ENCODE results near the gene ADM2. TPM values are rescaled to one million over a fixed set of nuclear protein-coding genes. Genes with fewer than 3 reads are reported as not detected.

ADM2 gene
- total RNA-seq, 1 experiment from 2014 or later = 2.2 TPM

GRCh38 chr22:50474710-50475651 is 6.4 kb upstream of the ADM2 start, which contains the start of gene SBF1:
Gene SBF1, minus strand, starts transcription at chr22:50475035. Its CDS starts 195 bp downstream, at chr22:50474840.
- peak; percentile 89 for DNase-seq
- Histone ChIP-seq H3K4me3 (peak within 1 kb of the TSS; percentile 63), H3K9me3 (no peaks in the 10 kb centered on the region), H3K36me3 (peaks cover 12% of the 10 kb centered on the region), H3K27me3 (no peaks in the 10 kb centered on the region)

GRCh38 chr22:50475652-50476002 is 5.7 kb upstream of the ADM2 start:
- peaks cover 12% of the 10 kb centered on the region for H3K36me3 ChIP-seq
- no peak for DNase-seq
- H3K4me3 ChIP-seq = peak overlapping the region; percentile 50
- H3K9me3 ChIP-seq = no peaks in the 10 kb centered on the region
- H3K27me3 ChIP-seq = no peaks in the 10 kb centered on the region

GRCh38 chr22:50476868-50477267 is 4.5 kb upstream of the ADM2 start:
- Histone ChIP-seq H3K27me3 (no peaks in the 10 kb centered on the region), H3K4me3 (no peak overlapping the region), H3K36me3 (peaks cover 13% of the 10 kb centered on the region), H3K9me3 (no peaks in the 10 kb centered on the region)
- DNase-seq = no peak

GRCh38 chr22:50477923-50478322 is 3.4 kb upstream of the ADM2 start:
- no peak overlapping the region for H3K4me3 ChIP-seq
- H3K36me3 ChIP-seq = peaks cover 16% of the 10 kb centered on the region
- H3K27me3 ChIP-seq = no peaks in the 10 kb centered on the region
- no peak for DNase-seq
- H3K9me3 ChIP-seq = no peaks in the 10 kb centered on the region

GRCh38 chr22:50479721-50480120 is 1.6 kb upstream of the ADM2 start:
- peaks cover 12% of the 10 kb centered on the region for H3K36me3 ChIP-seq
- no peaks in the 10 kb centered on the region for H3K9me3 ChIP-seq
- H3K27me3 ChIP-seq = no peaks in the 10 kb centered on the region
- no peak overlapping the region for H3K4me3 ChIP-seq
- no peak for DNase-seq

GRCh38 chr22:50481045-50481439 is 301 bp upstream of the ADM2 start:
- Histone ChIP-seq H3K4me3 (peak overlapping the region; percentile 86), H3K27me3 (no peaks in the 10 kb centered on the region), H3K9me3 (no peaks in the 10 kb centered on the region), H3K36me3 (peaks cover 12% of the 10 kb centered on the region)
- no peak for DNase-seq

- H3K36me3 ChIP-seq = peaks cover 12% of the 10 kb centered on the region
- H3K4me3 ChIP-seq = peak overlapping the region; percentile 86
- no peaks in the 10 kb centered on the region for H3K9me3 ChIP-seq
- H3K27me3 ChIP-seq = no peaks in the 10 kb centered on the region
- DNase-seq = no peak
These were observed 1.0 kb downstream of the ADM2 start for GRCh38 chr22:50482107-50483074.

- no peaks in the 10 kb centered on the region for H3K27me3 ChIP-seq
- no peak for DNase-seq
- H3K9me3 ChIP-seq = no peaks in the 10 kb centered on the region
- peaks cover 12% of the 10 kb centered on the region for H3K36me3 ChIP-seq
- H3K4me3 ChIP-seq = no peak overlapping the region
These were observed 1.8 kb downstream of the ADM2 start for GRCh38 chr22:50483106-50483505.

GRCh38 chr22:50483556-50483955 is 2.2 kb downstream of the ADM2 start:
- Histone ChIP-seq H3K9me3 (no peaks in the 10 kb centered on the region), H3K36me3 (peaks cover 12% of the 10 kb centered on the region), H3K4me3 (no peak overlapping the region), H3K27me3 (no peaks in the 10 kb centered on the region)
- no peak for DNase-seq

- Histone ChIP-seq H3K27me3 (no peaks in the 10 kb centered on the region), H3K9me3 (no peaks in the 10 kb centered on the region), H3K36me3 (peaks cover 12% of the 10 kb centered on the region), H3K4me3 (no peak overlapping the region)
- DNase-seq = no peak
These were observed 2.9 kb downstream of the ADM2 start for GRCh38 chr22:50483977-50484853.

GRCh38 chr22:50485221-50486131 is 4.1 kb downstream of the ADM2 start:
- Histone ChIP-seq H3K9me3 (no peaks in the 10 kb centered on the region), H3K4me3 (no peak overlapping the region), H3K36me3 (peaks cover 12% of the 10 kb centered on the region), H3K27me3 (no peaks in the 10 kb centered on the region)
- DNase-seq = peak; percentile 38

GRCh38 chr22:50486561-50487289 is 5.4 kb downstream of the ADM2 start, which contains the start of gene MIOX:
Gene MIOX, plus strand, starts transcription at chr22:50486859. Its CDS starts 39 bp downstream, at chr22:50486898.
- H3K27me3 ChIP-seq = no peaks in the 10 kb centered on the region
- H3K4me3 ChIP-seq = no peak within 1 kb of the TSS
- no peaks in the 10 kb centered on the region for H3K9me3 ChIP-seq
- peaks cover 12% of the 10 kb centered on the region for H3K36me3 ChIP-seq
- DNase-seq = no peak

GRCh38 chr22:50487290-50488005 is 6.1 kb downstream of the ADM2 start:
- H3K36me3 ChIP-seq = peaks cover 7% of the 10 kb centered on the region
- no peak overlapping the region for H3K4me3 ChIP-seq
- H3K27me3 ChIP-seq = no peaks in the 10 kb centered on the region
- H3K9me3 ChIP-seq = no peaks in the 10 kb centered on the region
- DNase-seq = no peak

- no peak overlapping the region for H3K4me3 ChIP-seq
- DNase-seq = no peak
- no peaks in the 10 kb centered on the region for H3K9me3 ChIP-seq
These were observed 6.8 kb downstream of the ADM2 start for GRCh38 chr22:50488006-50488677.

More at GRCh38 chr22:50488006-50488677, 6.8 kb downstream of the ADM2 start:
- H3K27me3 ChIP-seq = no peaks in the 10 kb centered on the region
- H3K36me3 ChIP-seq = peaks cover 3% of the 10 kb centered on the region
